ENCODE measurements around the gene LDLRAD4. TPM values are rescaled to one million over a fixed set of nuclear protein-coding genes. Genes with fewer than 3 reads are reported as not detected.

Gene LDLRAD4
- total and polyA plus RNA-seq, 11 donors: 10.4 to 44.0 (median 29.6) TPM

GRCh38 chr18:13465124-13465446 lies 246.5 kb downstream of the LDLRAD4 start:
- TF ChIP-seq, protein P1, sequence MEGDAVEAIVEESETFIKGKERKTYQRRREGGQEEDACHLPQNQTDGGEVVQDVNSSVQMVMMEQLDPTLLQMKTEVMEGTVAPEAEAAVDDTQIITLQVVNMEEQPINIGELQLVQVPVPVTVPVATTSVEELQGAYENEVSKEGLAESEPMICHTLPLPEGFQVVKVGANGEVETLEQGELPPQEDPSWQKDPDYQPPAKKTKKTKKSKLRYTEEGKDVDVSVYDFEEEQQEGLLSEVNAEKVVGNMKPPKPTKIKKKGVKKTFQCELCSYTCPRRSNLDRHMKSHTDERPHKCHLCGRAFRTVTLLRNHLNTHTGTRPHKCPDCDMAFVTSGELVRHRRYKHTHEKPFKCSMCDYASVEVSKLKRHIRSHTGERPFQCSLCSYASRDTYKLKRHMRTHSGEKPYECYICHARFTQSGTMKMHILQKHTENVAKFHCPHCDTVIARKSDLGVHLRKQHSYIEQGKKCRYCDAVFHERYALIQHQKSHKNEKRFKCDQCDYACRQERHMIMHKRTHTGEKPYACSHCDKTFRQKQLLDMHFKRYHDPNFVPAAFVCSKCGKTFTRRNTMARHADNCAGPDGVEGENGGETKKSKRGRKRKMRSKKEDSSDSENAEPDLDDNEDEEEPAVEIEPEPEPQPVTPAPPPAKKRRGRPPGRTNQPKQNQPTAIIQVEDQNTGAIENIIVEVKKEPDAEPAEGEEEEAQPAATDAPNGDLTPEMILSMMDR (IDR thresholded peaks at IDR 0.05): no peak
- TF ChIP-seq POLR2A (IDR thresholded peaks at IDR 0.05): no peak
- H3K4me3 ChIP-seq: peak overlapping the region in 5 of 12 donors; percentile 11 to 54 (median 15)
- ATAC-seq: peak in 1 of 4 donors; percentile 3

DNA sequence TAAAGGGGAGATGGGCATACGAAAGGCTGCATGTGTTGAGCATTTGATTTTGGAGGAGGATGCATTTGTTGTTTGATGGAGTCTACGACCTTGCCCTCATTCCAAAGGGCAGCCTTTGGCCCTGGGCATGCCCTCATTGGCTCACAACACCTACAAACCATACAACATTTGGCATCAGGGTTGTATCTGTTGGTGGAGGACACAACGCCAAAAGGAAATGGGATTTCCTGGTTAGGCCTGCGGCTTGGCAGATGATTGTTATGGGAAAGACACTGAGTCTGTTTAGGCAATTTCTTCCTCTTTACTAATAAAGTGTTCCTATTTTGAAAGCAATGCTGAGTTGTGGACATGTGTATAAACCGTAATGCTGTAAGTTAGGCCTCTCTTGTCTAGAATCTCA lies 246.9 kb downstream of the LDLRAD4 start:
- ATAC-seq (peak in 3 of 4 donors; percentile 46 to 59 (median 52)), DNase-seq (no peak)
- peak overlapping the region in 5 of 12 donors; percentile 11 to 54 (median 15) for H3K4me3 ChIP-seq
- intact Hi-C loops (cut with DNase I): no loop called here
- H3K27ac ChIP-seq: peak overlapping the region in 9 of 12 donors; percentile 21 to 88 (median 51)
- H3K36me3 ChIP-seq: no peaks in the 10 kb centered on the region
- WGBS, 4 donors: 57 to 63% (median 59%) methylated on average over 5 of the region's 5 CpGs
- H3K4me1 ChIP-seq: peaks cover 0 to 58% (median 31%) of the 10 kb centered on the region in 12 donors
- peaks cover 0 to 5% (median 0%) of the 10 kb centered on the region in 12 donors for H3K9me3 ChIP-seq
- TF ChIP-seq POLR2A (IDR thresholded peaks at IDR 0.05): no peak
- TF ChIP-seq, protein P1 (IDR thresholded peaks at IDR 0.05): no peak
- H3K27me3 ChIP-seq: no peaks in the 10 kb centered on the region

More at GRCh38 chr18:13465124-13465446, 246.5 kb downstream of the LDLRAD4 start:
- Histone ChIP-seq H3K27ac (peak overlapping the region in 10 of 12 donors; percentile 21 to 88 (median 48)), H3K27me3 (no peaks in the 10 kb centered on the region), H3K9me3 (peaks cover 0 to 5% (median 0%) of the 10 kb centered on the region in 12 donors), H3K36me3 (no peaks in the 10 kb centered on the region), H3K4me1 (peaks cover 0 to 54% (median 30%) of the 10 kb centered on the region in 12 donors)
- 50 to 60% (median 56%) methylated on average over 4 of the region's 4 CpGs for WGBS, 4 donors
- DNase-seq: no peak
- intact Hi-C loops (cut with DNase I): no loop called here

DNA sequence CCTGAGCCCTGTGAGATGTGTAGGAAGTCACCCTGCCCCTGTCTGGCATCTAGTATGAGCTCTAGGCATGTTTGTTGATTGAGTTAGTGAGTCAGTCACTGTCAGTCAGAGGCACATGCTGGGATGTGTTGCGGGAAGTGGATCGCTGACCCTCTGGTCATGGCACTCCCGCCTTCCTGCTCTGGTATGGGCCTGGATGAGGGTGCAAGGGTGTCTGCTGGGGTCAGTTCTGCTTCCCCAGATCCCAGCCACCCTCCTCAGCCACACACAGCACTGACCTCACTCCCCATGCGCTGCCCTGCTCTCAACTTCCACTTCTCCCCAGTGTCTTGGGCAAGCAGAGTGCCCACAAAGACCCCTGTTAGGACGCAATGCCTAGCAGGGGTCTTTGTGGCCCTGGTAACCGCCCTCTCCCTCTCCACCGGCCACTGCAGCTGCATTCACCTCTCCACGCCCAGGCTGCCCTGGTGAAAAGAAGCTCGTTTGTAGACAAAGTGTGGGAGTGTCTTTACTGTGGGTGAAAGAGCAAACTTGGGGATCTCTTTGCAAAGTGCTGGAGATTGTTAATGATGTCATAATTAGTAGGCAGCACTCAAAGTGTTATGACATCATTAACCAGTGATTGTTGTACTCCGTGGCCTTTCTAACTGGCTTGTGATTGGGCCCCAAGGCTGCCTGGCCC lies 252.1 kb downstream of the LDLRAD4 start:
- TF ChIP-seq POLR2A (IDR thresholded peaks at IDR 0.05): no peak
- TF ChIP-seq, protein P1 (IDR thresholded peaks at IDR 0.05): no peak
- H3K4me3 ChIP-seq: no peak overlapping the region
- H3K36me3 ChIP-seq: no peaks in the 10 kb centered on the region
- peaks cover 4 to 45% (median 30%) of the 10 kb centered on the region in 12 donors for H3K4me1 ChIP-seq
- WGBS, 4 donors: 84 to 92% (median 87%) methylated on average over 10 of the region's 10 CpGs
- H3K27me3 ChIP-seq: no peaks in the 10 kb centered on the region
- peak overlapping the region in 11 of 12 donors; percentile 1 to 82 (median 36) for H3K27ac ChIP-seq
- peaks cover 0 to 5% (median 0%) of the 10 kb centered on the region in 12 donors for H3K9me3 ChIP-seq
- intact Hi-C loops (cut with DNase I): no loop called here
- ATAC-seq (peak in 3 of 4 donors; percentile 40 to 56 (median 51)), DNase-seq (no peak)

DNA sequence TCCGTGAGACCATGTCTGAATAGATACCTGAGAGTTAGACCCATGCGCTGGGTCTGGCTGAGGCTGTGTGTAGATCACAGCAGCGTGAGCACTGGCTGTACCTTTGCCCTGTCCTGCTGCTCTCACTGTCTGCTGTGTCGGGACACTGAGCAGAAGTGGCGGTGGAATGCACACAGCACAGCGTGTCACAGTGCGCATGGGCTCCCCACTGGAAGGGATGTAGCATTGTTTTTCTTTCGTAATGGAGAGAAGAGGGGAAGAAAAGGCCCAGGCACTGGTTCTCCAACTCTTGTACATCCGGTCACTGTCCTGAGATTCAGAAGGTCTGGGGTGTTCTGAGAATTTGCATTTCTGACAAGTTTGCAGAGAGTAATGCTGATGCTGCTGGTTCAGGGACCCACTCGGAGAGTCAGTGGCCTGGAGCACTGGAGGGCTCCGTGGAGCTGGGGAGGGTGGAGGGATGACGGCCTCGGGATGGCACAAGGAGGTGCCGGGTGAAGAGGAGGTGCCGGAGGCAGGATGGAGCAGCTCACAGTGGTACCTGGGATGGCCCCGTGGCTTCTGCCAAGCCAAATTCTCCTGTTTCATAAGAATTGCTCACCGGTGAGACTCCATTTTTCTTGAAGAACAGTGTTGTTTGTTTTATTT lies 252.8 kb downstream of the LDLRAD4 start:
- peak; percentile 93 to 97 (median 94) for ATAC-seq
- no peak overlapping the region for H3K4me3 ChIP-seq
- H3K27ac ChIP-seq: peak overlapping the region; percentile 7 to 82 (median 40)
- TF ChIP-seq, protein P1 (IDR thresholded peaks at IDR 0.05): no peak
- no peak for TF ChIP-seq POLR2A (IDR thresholded peaks at IDR 0.05)
- WGBS, 4 donors: 63 to 74% (median 68%) methylated on average over 13 to 17 of the region's 17 CpGs
- peaks cover 4 to 38% (median 25%) of the 10 kb centered on the region in 12 donors for H3K4me1 ChIP-seq
- no peaks in the 10 kb centered on the region for H3K36me3 ChIP-seq
- H3K9me3 ChIP-seq: peaks cover 0 to 5% (median 0%) of the 10 kb centered on the region in 12 donors
- H3K27me3 ChIP-seq: no peaks in the 10 kb centered on the region
- peak in 3 of 5 donors; percentile 69 to 76 (median 75) for DNase-seq
- intact Hi-C loops (cut with DNase I): no loop called here
